ENCODE results near the gene BTD. TPM values are rescaled to one million over a fixed set of nuclear protein-coding genes. Genes with fewer than 3 reads are reported as not detected.

Gene BTD
- total and polyA plus RNA-seq, 10 of the 15 experiments (the other 5 are each of a cell fraction or from before 2014, with no cell fraction given): 3.4 to 10.3 (median 5.0) TPM

- TF ChIP-seq TBL1XR1 (IDR thresholded peaks at IDR 0.05; ENCODE audit: low read depth, low read length) (no peak), ETV6 (conservative IDR thresholded peaks at IDR 0.05 in 1 of 2, IDR thresholded peaks at IDR 0.05 in 1 of 2; ENCODE audit: borderline replicate concordance in 1 of 2, low read depth in 1 of 2) (no peak)
- TF ChIP-seq, protein P1, sequence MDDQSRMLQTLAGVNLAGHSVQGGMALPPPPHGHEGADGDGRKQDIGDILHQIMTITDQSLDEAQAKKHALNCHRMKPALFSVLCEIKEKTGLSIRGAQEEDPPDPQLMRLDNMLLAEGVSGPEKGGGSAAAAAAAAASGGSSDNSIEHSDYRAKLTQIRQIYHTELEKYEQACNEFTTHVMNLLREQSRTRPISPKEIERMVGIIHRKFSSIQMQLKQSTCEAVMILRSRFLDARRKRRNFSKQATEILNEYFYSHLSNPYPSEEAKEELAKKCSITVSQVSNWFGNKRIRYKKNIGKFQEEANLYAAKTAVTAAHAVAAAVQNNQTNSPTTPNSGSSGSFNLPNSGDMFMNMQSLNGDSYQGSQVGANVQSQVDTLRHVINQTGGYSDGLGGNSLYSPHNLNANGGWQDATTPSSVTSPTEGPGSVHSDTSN (IDR thresholded peaks at IDR 0.05; ENCODE audit: insufficient replicate concordance, low read depth, low read length): no peak
Measured at GRCh38 chr3:15579051-15579450, 22.5 kb upstream of the BTD start (continued).

GRCh38 chr3:15581471-15582394, 19.8 kb upstream of the BTD start:
- Histone ChIP-seq H3K27ac (ENCODE audit: control insufficient read depth, insufficient read depth) (no peak overlapping the region), H3K4me1 (ENCODE audit: control insufficient read depth, insufficient read depth, low read length) (no peaks in the 10 kb centered on the region), H3K36me3 (ENCODE audit: control insufficient read depth in 2 of 2, insufficient read depth in 2 of 2, low read length in 1 of 2) (peaks cover 0 to 15% of the 10 kb centered on the region in 2 experiments; a peak in 1 of 4 replicates), H3K9ac (ENCODE audit: control insufficient read depth, insufficient read depth, low read length) (no peak overlapping the region), H3K9me3 (replicated peaks; ENCODE audit: control insufficient read depth, insufficient read depth, low read length) (no peaks in the 10 kb centered on the region), H3K4me3 (no peak overlapping the region), H3K4me2 (ENCODE audit: control insufficient read depth, insufficient read depth) (no peak overlapping the region), H3K79me2 (ENCODE audit: control insufficient read depth, insufficient read depth, low read length) (no peaks in the 10 kb centered on the region), H2AFZ (ENCODE audit: control insufficient read depth, low read depth, low read length) (no peak overlapping the region), H4K20me1 (ENCODE audit: control insufficient read depth, insufficient read depth) (no peaks in the 10 kb centered on the region), H3K27me3 (replicated peaks in 1 of 2; ENCODE audit: control insufficient read depth in 2 of 2, insufficient read depth in 2 of 2, low read length in 1 of 2) (no peaks in the 10 kb centered on the region)
- intact Hi-C loops (cut with micrococcal nuclease; ENCODE audit: unreplicated experiment): no loop called here
- TF ChIP-seq, protein P1 (IDR thresholded peaks at IDR 0.05; ENCODE audit: insufficient replicate concordance, low read depth, low read length): no peak
- TF ChIP-seq POLR2AphosphoS2 (IDR thresholded peaks at IDR 0.05; ENCODE audit: low read depth, low read length) (no peak), LARP7 (IDR thresholded peaks at IDR 0.05) (no peak), ZNF274 (IDR thresholded peaks at IDR 0.05; ENCODE audit: insufficient read depth, insufficient read length) (no peak), ZBED1 (IDR thresholded peaks at IDR 0.05; ENCODE audit: borderline replicate concordance) (no peak), RB1 (IDR thresholded peaks at IDR 0.05; ENCODE audit: borderline replicate concordance) (no peak), TARDBP (IDR thresholded peaks at IDR 0.05; ENCODE audit: borderline replicate concordance) (no peak), YY1 (IDR thresholded peaks at IDR 0.05; ENCODE audit: low read depth, low read length) (no peak)
- TF ChIP-seq, protein P2, sequence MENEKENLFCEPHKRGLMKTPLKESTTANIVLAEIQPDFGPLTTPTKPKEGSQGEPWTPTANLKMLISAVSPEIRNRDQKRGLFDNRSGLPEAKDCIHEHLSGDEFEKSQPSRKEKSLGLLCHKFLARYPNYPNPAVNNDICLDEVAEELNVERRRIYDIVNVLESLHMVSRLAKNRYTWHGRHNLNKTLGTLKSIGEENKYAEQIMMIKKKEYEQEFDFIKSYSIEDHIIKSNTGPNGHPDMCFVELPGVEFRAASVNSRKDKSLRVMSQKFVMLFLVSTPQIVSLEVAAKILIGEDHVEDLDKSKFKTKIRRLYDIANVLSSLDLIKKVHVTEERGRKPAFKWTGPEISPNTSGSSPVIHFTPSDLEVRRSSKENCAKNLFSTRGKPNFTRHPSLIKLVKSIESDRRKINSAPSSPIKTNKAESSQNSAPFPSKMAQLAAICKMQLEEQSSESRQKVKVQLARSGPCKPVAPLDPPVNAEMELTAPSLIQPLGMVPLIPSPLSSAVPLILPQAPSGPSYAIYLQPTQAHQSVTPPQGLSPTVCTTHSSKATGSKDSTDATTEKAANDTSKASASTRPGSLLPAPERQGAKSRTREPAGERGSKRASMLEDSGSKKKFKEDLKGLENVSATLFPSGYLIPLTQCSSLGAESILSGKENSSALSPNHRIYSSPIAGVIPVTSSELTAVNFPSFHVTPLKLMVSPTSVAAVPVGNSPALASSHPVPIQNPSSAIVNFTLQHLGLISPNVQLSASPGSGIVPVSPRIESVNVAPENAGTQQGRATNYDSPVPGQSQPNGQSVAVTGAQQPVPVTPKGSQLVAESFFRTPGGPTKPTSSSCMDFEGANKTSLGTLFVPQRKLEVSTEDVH (IDR thresholded peaks at IDR 0.05; ENCODE audit: low read depth, partially characterized antibody): no peak
- TSS peak; percentile 33 for BruUV-seq (replicated peaks)
- in situ Hi-C loops (cut with MboI): no loop called here
- DNase-seq (ENCODE audit: low read depth, low spot score) (no peak), ATAC-seq (no peak), FAIRE-seq (no peak)
- CTCF ChIA-PET: no interaction called here
- 99% methylated on average over 3 of the region's 3 CpGs for WGBS (ENCODE audit: insufficient coverage, insufficient replicate concordance, low lambda C conversion rate, missing lambda C conversion rate)
- RAD21 ChIA-PET (ENCODE audit: unreplicated experiment): no interaction called here
- SMC1A ChIA-PET (ENCODE audit: uncharacterized antibody, unreplicated experiment): no interaction called here
- POLR2A ChIA-PET: no interaction called here
